Measurements from ENCODE around the gene GRIN1. TPM values are rescaled to one million over a fixed set of nuclear protein-coding genes. Genes with fewer than 3 reads are reported as not detected.

The GRIN1 gene
- total RNA-seq, 2 donors from 2014 or later = not detected

- Histone ChIP-seq H3K9me3 (no peaks in the 10 kb centered on the region), H3K4me3 (no peak overlapping the region), H3K27ac (no peak overlapping the region), H3K36me3 (no peaks in the 10 kb centered on the region), H3K27me3 (replicated peaks; ENCODE audit: insufficient read depth) (no peaks in the 10 kb centered on the region), H3K4me1 (ENCODE audit: control insufficient read depth in 1 of 2, low read depth in 2 of 2) (no peaks in the 10 kb centered on the region)
- ATAC-seq (ENCODE audit: insufficient number of reproducible peaks, low FRiP score, low read depth) (no peak), DNase-seq (ENCODE audit: low spot score) (no peak)
- no peak for TF ChIP-seq CTCF (IDR thresholded peaks at IDR 0.05)
Observed at GRCh38 chr9:137213160-137214060, 74.5 kb downstream of the GRIN1 start.

GRCh38 chr9:137214620-137215019, 75.7 kb downstream of the GRIN1 start:
- TF ChIP-seq CTCF (IDR thresholded peaks at IDR 0.05) = no peak
- DNase-seq (ENCODE audit: low spot score) = no peak
- H3K4me1 ChIP-seq (ENCODE audit: control insufficient read depth in 1 of 2, low read depth in 2 of 2) = no peaks in the 10 kb centered on the region
- no peak overlapping the region for H3K4me3 ChIP-seq
- H3K36me3 ChIP-seq = no peaks in the 10 kb centered on the region
- H3K27me3 ChIP-seq (replicated peaks; ENCODE audit: insufficient read depth) = no peaks in the 10 kb centered on the region
- H3K9me3 ChIP-seq = no peaks in the 10 kb centered on the region
- no peak for ATAC-seq (ENCODE audit: insufficient number of reproducible peaks, low FRiP score, low read depth)
- H3K27ac ChIP-seq = no peak overlapping the region

- Histone ChIP-seq H3K4me3 (no peak overlapping the region), H3K36me3 (no peaks in the 10 kb centered on the region), H3K9me3 (no peaks in the 10 kb centered on the region), H3K4me1 (ENCODE audit: control insufficient read depth in 1 of 2, low read depth in 2 of 2) (no peaks in the 10 kb centered on the region), H3K27me3 (replicated peaks; ENCODE audit: insufficient read depth) (no peaks in the 10 kb centered on the region), H3K27ac (no peak overlapping the region)
- DNase-seq (ENCODE audit: low spot score) (no peak), ATAC-seq (ENCODE audit: insufficient number of reproducible peaks, low FRiP score, low read depth) (no peak)
- TF ChIP-seq CTCF (IDR thresholded peaks at IDR 0.05) = no peak
Observed at GRCh38 chr9:137215196-137215986, 76.4 kb downstream of the GRIN1 start.

- Histone ChIP-seq H3K36me3 (no peaks in the 10 kb centered on the region), H3K4me3 (no peak overlapping the region), H3K27me3 (replicated peaks; ENCODE audit: insufficient read depth) (no peaks in the 10 kb centered on the region), H3K9me3 (no peaks in the 10 kb centered on the region), H3K27ac (no peak overlapping the region), H3K4me1 (ENCODE audit: control insufficient read depth in 1 of 2, low read depth in 2 of 2) (no peaks in the 10 kb centered on the region)
- DNase-seq (ENCODE audit: low spot score) (no peak), ATAC-seq (ENCODE audit: insufficient number of reproducible peaks, low FRiP score, low read depth) (no peak)
- no peak for TF ChIP-seq CTCF (IDR thresholded peaks at IDR 0.05)
Observed at GRCh38 chr9:137216188-137216965, 77.4 kb downstream of the GRIN1 start.
